HCT116 (cell line): ENCODE data around the gene POC1A. TPM values are rescaled to one million over a fixed set of nuclear protein-coding genes. Genes with fewer than 3 reads are reported as not detected.

ENCODE experiments used
- ATAC-seq: fragments of 200-7000 bp; cut with Tn5 transposase; 2 replicates; pipeline ENCODE4 v1.9.1; 2020; ENCODE audit warnings: mild to moderate bottlenecking, moderate library complexity
- BruUV-seq: library from RNA; stranded (reverse); fragments of 400-500 nt; replicated peaks from 2 replicates; lab custom pipeline; 2021; lab: Mats Ljungman, UMichigan
- CTCF ChIA-PET: fragments of 300-600 bp; sonication (Branson Sonifier 250); formaldehyde crosslinking; loops from one replicate; lab custom pipeline; 2021; ENCODE audit warnings: antibody characterized with exemption; lab: Charles Lee
- POLR2A ChIA-PET: fragments of 300-600, 350-600 bp; sonication (Branson Sonifier 250); formaldehyde crosslinking; loops from one replicate; lab custom pipeline; 2021; ENCODE audit warnings: antibody characterized with exemption; lab: Charles Lee
- RAD21 ChIA-PET, 2 experiments: fragments of 300-600 bp; sonication (Branson Sonifier 250); formaldehyde crosslinking; loops; one replicate each; lab custom pipeline; 2023; ENCODE audit warnings: low total read pairs in 2 of 2; ENCODE audit not compliant: uncharacterized antibody in 2 of 2, unreplicated experiment in 2 of 2, low non-redundant PET in 1 of 2; lab: Charles Lee
- DNase-seq: peaks from one replicate; pipeline ENCODE4 v3.0.0-alpha.2; 2010; ENCODE audit warnings: low read depth, low spot score
- H2AFZ ChIP-seq: fragments of 200-600 bp; shearing (Covaris generic), sonication (generic); 2 replicates; pipeline ENCODE4 v1.6.1; 2017; ENCODE audit warnings: low read depth, mixed run types, mixed read lengths, antibody characterized with exemption, low read length; ENCODE audit not compliant: poor library complexity, severe bottlenecking
- H3K27ac ChIP-seq: 2 replicates; pipeline ENCODE4 v1.5.1; 2012; ENCODE audit warnings: low read depth, low read length
- H3K27me3 ChIP-seq: fragments of 200-600 bp; sonication (generic); 2 replicates; pipeline ENCODE4 v1.6.1; 2016; ENCODE audit warnings: mixed run types, low read length, mixed read lengths; ENCODE audit not compliant: insufficient read depth
- H3K36me3 ChIP-seq, 2 experiments: fragments of 200-500 bp in 1 of 2; fragments of 200-600 bp in 1 of 2; sonication (Bioruptor generic) in 1 of 2; sonication (generic) in 1 of 2; 2 replicates each; pipeline versions ENCODE4 v1.5.1 to v1.6.1; 2014 to 2016; ENCODE audit warnings: low read length in 2 of 2, inconsistent platforms in 1 of 2, mixed read lengths in 1 of 2, mixed run types in 1 of 2; ENCODE audit not compliant: insufficient read depth in 2 of 2, control insufficient read depth in 1 of 2
- H3K4me1 ChIP-seq, 2 experiments: fragments of 200-600 bp in 1 of 2; sonication (generic) in 1 of 2; 2 replicates each; pipeline versions ENCODE4 v1.5.1 to v1.6.1; 2012 to 2017; ENCODE audit warnings: low read length in 2 of 2, inconsistent platforms in 1 of 2, mild to moderate bottlenecking in 1 of 2, mixed read lengths in 1 of 2, mixed run types in 1 of 2, moderate library complexity in 1 of 2; ENCODE audit not compliant: insufficient read depth in 2 of 2, control insufficient read depth in 1 of 2
- H3K4me2 ChIP-seq: fragments of 200-600 bp; sonication (generic); 2 replicates; pipeline ENCODE4 v1.6.1; 2017; ENCODE audit warnings: mixed run types, low read length, mixed read lengths
- H3K4me3 ChIP-seq, 2 experiments: fragments of 200-600 bp in 1 of 2; sonication (generic) in 1 of 2; replicated peaks in 1 of 2; 2 replicates each; pipeline ENCODE4 v1.5.1; 2011 to 2016; ENCODE audit warnings: low read length in 2 of 2, control low read depth in 1 of 2, low read depth in 1 of 2, mild to moderate bottlenecking in 1 of 2, mixed read lengths in 1 of 2, mixed run types in 1 of 2
- H3K79me2 ChIP-seq: fragments of 200-600 bp; sonication (generic); 2 replicates; pipeline ENCODE4 v1.6.1; 2017; ENCODE audit warnings: mild to moderate bottlenecking, mixed run types, low read length, moderate library complexity, mixed read lengths; ENCODE audit not compliant: insufficient read depth
- H3K9ac ChIP-seq: fragments of 200-600 bp; sonication (generic); 2 replicates; pipeline ENCODE4 v1.6.1; 2016; ENCODE audit warnings: low read length, mixed read lengths
- H3K9me2 ChIP-seq: fragments of 200-600 bp; sonication (generic), shearing (Covaris generic); 2 replicates; pipeline ENCODE4 v1.6.1; 2017; ENCODE audit warnings: mixed run types, mild to moderate bottlenecking, moderate library complexity; ENCODE audit not compliant: insufficient read depth
- H3K9me3 ChIP-seq, 2 experiments: fragments of 200-500 bp in 1 of 2; fragments of 200-600 bp in 1 of 2; sonication (Bioruptor generic) in 1 of 2; sonication (generic) in 1 of 2; 2 replicates each; pipeline ENCODE4 v1.6.1; 2014 to 2017; ENCODE audit warnings: low read length in 2 of 2, mixed read lengths in 2 of 2, inconsistent platforms in 1 of 2, low read depth in 1 of 2, mild to moderate bottlenecking in 1 of 2, mixed run types in 1 of 2, moderate library complexity in 1 of 2; ENCODE audit not compliant: control insufficient read depth in 1 of 2, insufficient read depth in 1 of 2
- H4K20me1 ChIP-seq: fragments of 200-600 bp; sonication (generic), shearing (Covaris generic); 2 replicates; pipeline ENCODE4 v1.6.1; 2017; ENCODE audit warnings: mixed run types, mild to moderate bottlenecking, moderate library complexity; ENCODE audit not compliant: insufficient read depth
- ATF3 ChIP-seq: IDR thresholded peaks from 2 replicates; pipeline ENCODE4 v1.6.1; 2012
- CBX3 ChIP-seq: IDR thresholded peaks from 2 replicates; pipeline ENCODE4 v1.6.1; 2012; ENCODE audit warnings: low read depth
- CEBPB ChIP-seq: IDR thresholded peaks from 2 replicates; pipeline ENCODE4 v1.6.1; 2012; ENCODE audit warnings: low read depth
- CTCF ChIP-seq, 3 experiments: fragments of 200-600 bp in 1 of 3; sonication (generic) in 1 of 3; IDR thresholded peaks in 2 of 3; conservative IDR thresholded peaks in 1 of 3; 2 replicates each; pipeline ENCODE4 v1.5.1; 2012 to 2017; ENCODE audit warnings: low read depth in 2 of 3, low read length in 2 of 3, antibody characterized with exemption in 1 of 3, borderline replicate concordance in 1 of 3, control low read depth in 1 of 3, mild to moderate bottlenecking in 1 of 3, mixed read lengths in 1 of 3, mixed run types in 1 of 3, moderate library complexity in 1 of 3; ENCODE audit not compliant: insufficient read depth in 1 of 3
- EGR1 ChIP-seq: IDR thresholded peaks from 2 replicates; pipeline ENCODE4 v1.6.1; 2012; ENCODE audit warnings: low read depth
- ELF1 ChIP-seq: IDR thresholded peaks from 2 replicates; pipeline ENCODE4 v1.6.1; 2012; ENCODE audit warnings: low read depth, borderline replicate concordance
- JUND ChIP-seq: IDR thresholded peaks from 2 replicates; pipeline ENCODE4 v1.6.1; 2012
- MAX ChIP-seq: IDR thresholded peaks from 2 replicates; pipeline ENCODE4 v1.6.1; 2012
- POLR2A ChIP-seq: IDR thresholded peaks from 2 replicates; pipeline ENCODE4 v1.7.0; 2011; ENCODE audit warnings: borderline replicate concordance; ENCODE audit not compliant: insufficient read depth, insufficient read length; ENCODE audit errors: extremely low read depth
- POLR2AphosphoS5 ChIP-seq: IDR thresholded peaks from 2 replicates; pipeline ENCODE4 v1.6.1; 2011; ENCODE audit warnings: mild to moderate bottlenecking, low read depth, low read length, moderate library complexity
- RAD21 ChIP-seq: IDR thresholded peaks from 2 replicates; pipeline ENCODE4 v1.6.1; 2012; ENCODE audit warnings: low read depth, mild to moderate bottlenecking
- REST ChIP-seq: IDR thresholded peaks from 2 replicates; pipeline ENCODE4 v1.6.1; 2012; ENCODE audit warnings: low read depth
- SIN3A ChIP-seq: IDR thresholded peaks from 2 replicates; pipeline ENCODE4 v1.6.1; 2012; ENCODE audit warnings: low read depth
- SRF ChIP-seq: IDR thresholded peaks from 2 replicates; pipeline ENCODE4 v1.6.1; 2012; ENCODE audit warnings: low read depth
- TCF7L2 ChIP-seq: IDR thresholded peaks from 2 replicates; pipeline ENCODE4 v1.7.0; 2011; ENCODE audit warnings: borderline replicate concordance, inconsistent platforms; ENCODE audit not compliant: insufficient read depth, insufficient read length; ENCODE audit errors: extremely low read depth
- YY1 ChIP-seq: IDR thresholded peaks from 2 replicates; pipeline ENCODE4 v1.6.1; 2011; ENCODE audit warnings: low read length, low read depth, moderate library complexity, mild to moderate bottlenecking; ENCODE audit not compliant: insufficient replicate concordance; ENCODE audit errors: extremely low read depth
- ZFX ChIP-seq: fragments of 450-650 bp; IDR thresholded peaks from 2 replicates; pipeline ENCODE4 v1.6.1; 2017
- ZNF274 ChIP-seq: fragments of 200-500 bp; sonication (Bioruptor generic); IDR thresholded peaks from 2 replicates; pipeline ENCODE4 v1.6.1; 2014; ENCODE audit warnings: mild to moderate bottlenecking, low read depth, low read length, inconsistent platforms
- intact Hi-C: fragments of 100-400 bp; cut with micrococcal nuclease; formaldehyde crosslinking; loops from 2 replicates; pipeline ENCODE4 v1.10.0; 2022
- total RNA-seq: library from RNA; stranded (reverse); gene quantifications from one replicate; pipeline ENCODE4 v1.2.1, GENCODE V29; 2021; ENCODE audit not compliant: unreplicated experiment

POC1A gene
- total RNA-seq, 1 experiment from 2014 or later: 34.0 TPM

GRCh38 chr3:52112056-52112455, 42.2 kb downstream of the POC1A start:
- H3K4me1 ChIP-seq: no peaks in the 10 kb centered on the region
- H3K9me3 ChIP-seq: no peaks in the 10 kb centered on the region
- ATAC-seq: no peak
- H3K4me2 ChIP-seq: no peak overlapping the region
- RAD21 ChIA-PET: no interaction called here
- no peak overlapping the region for H3K4me3 ChIP-seq
- no TSS peak for BruUV-seq
- no peaks in the 10 kb centered on the region for H4K20me1 ChIP-seq
- TF ChIP-seq ATF3 (no peak), MAX (no peak), ELF1 (no peak), TCF7L2 (no peak), POLR2A (no peak), ZNF274 (no peak), ZFX (no peak), RAD21 (no peak), YY1 (no peak), REST (no peak), CEBPB (no peak), CBX3 (no peak), JUND (no peak), EGR1 (no peak), CTCF (IDR thresholded peaks at IDR 0.05 in 2 of 3, conservative IDR thresholded peaks at IDR 0.05 in 1 of 3; ENCODE audit: borderline replicate concordance in 1 of 3, insufficient read depth in 1 of 3, low read depth in 2 of 3, low read length in 2 of 3) (no peak), POLR2AphosphoS5 (no peak), SIN3A (no peak), SRF (no peak)
- TF ChIP-seq, all 23 proteins: peak for 0
- CTCF ChIA-PET: no interaction called here
- Histone ChIP-seq H3K79me2 (no peaks in the 10 kb centered on the region), H3K9ac (no peak overlapping the region), H2AFZ (no peak overlapping the region), H3K36me3 (0 out of 4 replicates have a peak, but pooled peaks cover 0 to 3% of the 10 kb centered on the region in 2 experiments), H3K27ac (no peak overlapping the region), H3K27me3 (no peaks in the 10 kb centered on the region), H3K9me2 (no peaks in the 10 kb centered on the region)
- intact Hi-C loops: no loop called here
- no peak for DNase-seq
- POLR2A ChIA-PET: no interaction called here
